GM12878 (cell line): ENCODE measurements around the gene ARHGAP26. TPM values are rescaled to one million over a fixed set of nuclear protein-coding genes. Genes with fewer than 3 reads are reported as not detected.

Experiments used
- ATAC-seq: fragments of 200-7000 bp; cut with Tn5 transposase; 3 replicates; pipeline ENCODE4 v1.9.1; 2020; ENCODE audit warnings: mild to moderate bottlenecking, moderate library complexity
- BruUV-seq: library from RNA; stranded (reverse); fragments of 400-500 nt; replicated peaks from 2 replicates; lab custom pipeline; 2021; lab: Mats Ljungman, UMichigan
- CTCF ChIA-PET: fragments of 300-600 bp; sonication (Branson Sonifier 250); formaldehyde crosslinking; extraction: SDS; loops from one replicate; lab custom pipeline; 2021; ENCODE audit warnings: inconsistent platforms; lab: Yijun Ruan, JAX
- POLR2A ChIA-PET: fragments of 350-600 bp; formaldehyde crosslinking; extraction: SDS; loops from one replicate; lab custom pipeline; 2021; ENCODE audit warnings: inconsistent platforms; lab: Charles Lee
- RAD21 ChIA-PET: fragments of 300-600 bp; sonication (Branson Sonifier 250); formaldehyde crosslinking; loops from one replicate; lab custom pipeline; 2023; ENCODE audit warnings: antibody characterized with exemption; ENCODE audit not compliant: unreplicated experiment; lab: Charles Lee
- SMC1A ChIA-PET: fragments of 300-600 bp; sonication (Branson Sonifier 250); formaldehyde crosslinking; loops from one replicate; lab custom pipeline; 2023; ENCODE audit not compliant: unreplicated experiment, uncharacterized antibody; lab: Charles Lee
- DNase-seq: peaks from one replicate; pipeline ENCODE4 v3.0.0-alpha.2; 2011; ENCODE audit warnings: low read depth, low spot score
- FAIRE-seq: peaks from 3 replicates; lab custom pipeline; 2011; peaks lifted over from hg19 to GRCh38; lab: Jason Lieb, UNC
- H2AFZ ChIP-seq: 2 replicates; pipeline ENCODE4 v1.6.0; 2011; ENCODE audit warnings: low read depth, low read length, control low read depth; ENCODE audit not compliant: control insufficient read depth
- H3K27ac ChIP-seq: 2 replicates; pipeline ENCODE4 v1.5.1; 2011; ENCODE audit warnings: control low read depth; ENCODE audit not compliant: control insufficient read depth, insufficient read depth
- H3K27me3 ChIP-seq, 2 experiments: replicated peaks in 1 of 2; 2 replicates each; pipeline versions ENCODE4 v1.6.0 to v1.6.1; 2011; ENCODE audit warnings: low read length in 1 of 2; ENCODE audit not compliant: control insufficient read depth in 2 of 2, insufficient read depth in 2 of 2
- H3K36me3 ChIP-seq, 2 experiments: 2 replicates each; pipeline ENCODE4 v1.5.1; 2011; ENCODE audit warnings: low read length in 1 of 2; ENCODE audit not compliant: control insufficient read depth in 2 of 2, insufficient read depth in 2 of 2
- H3K4me1 ChIP-seq: 2 replicates; pipeline ENCODE4 v1.6.1; 2011; ENCODE audit warnings: mild to moderate bottlenecking, low read length, moderate library complexity, mixed read lengths; ENCODE audit not compliant: control insufficient read depth, insufficient read depth
- H3K4me2 ChIP-seq: 2 replicates; pipeline ENCODE4 v1.6.0; 2011; ENCODE audit warnings: control low read depth; ENCODE audit not compliant: control insufficient read depth, insufficient read depth
- H3K4me3 ChIP-seq: fragments of 200-600 bp; sonication (generic); 2 replicates; pipeline ENCODE4 v1.5.1; 2016
- H3K79me2 ChIP-seq: 2 replicates; pipeline ENCODE4 v1.6.0; 2011; ENCODE audit warnings: low read length; ENCODE audit not compliant: control insufficient read depth, insufficient read depth
- H3K9ac ChIP-seq: 2 replicates; pipeline ENCODE4 v1.8.0; 2011; ENCODE audit warnings: low read length, control low read depth, mixed read lengths; ENCODE audit not compliant: control insufficient read depth, insufficient read depth
- H3K9me3 ChIP-seq: replicated peaks from 3 replicates; pipeline ENCODE4 v1.5.1; 2011; ENCODE audit warnings: mild to moderate bottlenecking, low read length; ENCODE audit not compliant: control insufficient read depth, insufficient read depth
- H4K20me1 ChIP-seq: 2 replicates; pipeline ENCODE4 v1.6.0; 2011; ENCODE audit not compliant: control insufficient read depth, insufficient read depth
- ATF7 ChIP-seq: fragments of 450-650 bp; IDR thresholded peaks from 2 replicates; pipeline ENCODE4 v1.6.1; 2016; ENCODE audit warnings: low read depth, mild to moderate bottlenecking
- CEBPB ChIP-seq, 2 experiments: fragments of 150-350 bp in 1 of 2; IDR thresholded peaks; 2 replicates each; pipeline ENCODE4 v1.6.1; 2012 to 2014; ENCODE audit warnings: low read depth in 2 of 2, low read length in 2 of 2, borderline replicate concordance in 1 of 2, inconsistent platforms in 1 of 2
- IKZF2 ChIP-seq, 2 experiments: fragments of 450-650 bp; IDR thresholded peaks; 2 replicates each; pipeline ENCODE4 v1.6.1; 2017; ENCODE audit warnings: mild to moderate bottlenecking in 2 of 2, moderate library complexity in 2 of 2
- LARP7 ChIP-seq: fragments of 450-650 bp; IDR thresholded peaks from 2 replicates; pipeline ENCODE4 v1.6.1; 2017; ENCODE audit warnings: mild to moderate bottlenecking
- MEF2A ChIP-seq: IDR thresholded peaks from 2 replicates; pipeline ENCODE4 v1.6.1; 2011; ENCODE audit warnings: low read depth, mild to moderate bottlenecking, low read length, moderate library complexity; ENCODE audit not compliant: insufficient read depth
- MYB ChIP-seq: fragments of 150-350 bp; IDR thresholded peaks from 2 replicates; pipeline ENCODE4 v1.6.1; 2014; ENCODE audit warnings: mild to moderate bottlenecking, low read depth, low read length, borderline replicate concordance
- RUNX3 ChIP-seq: IDR thresholded peaks from 2 replicates; pipeline ENCODE4 v1.6.1; 2012; ENCODE audit warnings: low read length, inconsistent platforms
- WGBS: methylation state at CpG from one replicate; pipeline ENCODE4 v1.1.6; 2016; ENCODE audit warnings: low lambda C conversion rate; ENCODE audit not compliant: insufficient replicate concordance, insufficient coverage; ENCODE audit errors: missing lambda C conversion rate; 5-methylcytosine and 5-hydroxymethylcytosine counted together
- in situ Hi-C: fragments of 300-500 bp; cut with MboI; formaldehyde crosslinking; loops from 9 replicates; pipeline ENCODE4 v1.14.3; 2018; ENCODE audit warnings: mixed read lengths
- intact Hi-C: fragments of 100-400 bp; cut with micrococcal nuclease; formaldehyde crosslinking; loops from one replicate; pipeline ENCODE4 v1.14.2; 2022; ENCODE audit not compliant: unreplicated experiment
- polyA plus RNA-seq, 11 experiments: library from polyadenylated mRNA; depleted of rRNA in 4 of 11; unstranded in 6 of 11; stranded (reverse) in 5 of 11; fragments of >200 nt; fragmentation: Nextera tagmentation in 4 of 11; fragmentation: Illumina TruSeq in 1 of 11; extraction: Ambion mirVana in 4 of 11; extraction: Trizol in 1 of 11; gene quantifications; 1 replicate in 1 of 11; 2 replicates in 10 of 11; pipeline versions ENCODE4 v1.2.1 to v1.2.3, GENCODE V29; 2011 to 2016; ENCODE audit warnings: inconsistent platforms in 2 of 11, missing spikeins in 2 of 11, low read depth in 1 of 11
- total RNA-seq, 4 experiments: library from RNA; depleted of rRNA in 3 of 4; stranded (reverse); fragments of >200 nt in 3 of 4; fragmentation: Illumina TruSeq in 1 of 4; extraction: Trizol in 1 of 4; gene quantifications; 2 replicates each; pipeline versions ENCODE4 v1.2.1 to v1.2.3, GENCODE V29; 2013 to 2021
- TF ChIP-seq, protein P1 (sequence below): fragments of 450-650 bp; IDR thresholded peaks from 2 replicates; pipeline ENCODE4 v1.6.1; 2016; ENCODE audit warnings: mild to moderate bottlenecking

The ARHGAP26 gene
- total and polyA plus RNA-seq, 10 of the 15 experiments (the other 5 are each of a cell fraction or from before 2014, with no cell fraction given) = 9.4 to 41.5 (median 19.3) TPM

DNA sequence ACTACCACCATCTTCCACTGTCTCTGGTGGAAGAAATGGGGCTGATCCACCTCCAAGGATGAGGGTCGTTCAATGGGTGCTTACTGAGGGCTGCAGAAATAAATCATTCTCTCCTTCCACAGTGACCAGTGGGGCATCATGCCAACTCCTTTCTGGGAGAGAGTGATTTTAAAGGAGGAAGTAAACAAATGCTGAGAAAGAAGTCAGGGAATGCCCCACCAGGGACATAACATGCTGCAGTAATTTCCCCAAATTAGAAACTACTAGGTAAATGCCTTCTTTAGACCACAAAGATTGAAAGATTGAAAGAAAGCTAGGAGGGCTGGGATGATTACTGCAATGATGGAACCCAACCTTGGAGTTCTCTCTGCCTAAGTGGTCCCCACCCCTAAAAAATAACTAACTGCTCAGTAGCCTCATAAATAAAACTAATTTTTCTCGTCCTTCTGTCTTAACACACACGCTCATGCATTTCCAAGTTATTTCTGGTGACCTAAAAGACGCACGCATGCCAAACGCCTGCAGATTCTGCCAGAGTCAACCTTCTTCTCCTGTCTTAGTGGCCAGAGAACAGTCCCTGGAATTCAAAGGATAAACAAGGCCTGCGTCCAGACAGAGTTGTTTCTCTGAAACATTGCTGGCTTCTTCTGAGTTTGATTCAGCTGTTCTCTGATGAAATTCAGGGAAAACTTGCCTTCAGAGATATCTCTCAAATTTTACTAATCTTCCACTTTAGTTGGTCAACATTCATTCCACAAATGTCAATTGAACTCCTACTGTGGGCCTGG lies 383.3 kb downstream of the ARHGAP26 start:
- no TSS peak for BruUV-seq
- Histone ChIP-seq H3K79me2 (no peaks in the 10 kb centered on the region), H3K4me3 (no peak overlapping the region), H3K36me3 (peaks cover 0 to 6% of the 10 kb centered on the region in 2 experiments; a peak in 2 of 4 replicates), H4K20me1 (no peaks in the 10 kb centered on the region), H3K27me3 (no peaks in the 10 kb centered on the region), H3K4me1 (no peaks in the 10 kb centered on the region), H3K27ac (no peak overlapping the region), H2AFZ (no peak overlapping the region), H3K9me3 (no peaks in the 10 kb centered on the region), H3K9ac (no peak overlapping the region), H3K4me2 (no peak overlapping the region)
- peak; percentile 54 for ATAC-seq
- WGBS = 87% methylated on average over 7 of the region's 7 CpGs
- intact Hi-C loops (no loop called here), in situ Hi-C loops (no loop called here)
- 0 out of 2 replicates have a peak, but pooled peaks have one; percentile 38 for TF ChIP-seq MEF2A
- TF ChIP-seq MYB = no peak
- TF ChIP-seq ATF7 = no peak
- no peak for TF ChIP-seq CEBPB (IDR thresholded peaks at IDR 0.05; ENCODE audit: borderline replicate concordance in 1 of 2, low read depth in 2 of 2, low read length in 2 of 2)
- TF ChIP-seq, protein P1, sequence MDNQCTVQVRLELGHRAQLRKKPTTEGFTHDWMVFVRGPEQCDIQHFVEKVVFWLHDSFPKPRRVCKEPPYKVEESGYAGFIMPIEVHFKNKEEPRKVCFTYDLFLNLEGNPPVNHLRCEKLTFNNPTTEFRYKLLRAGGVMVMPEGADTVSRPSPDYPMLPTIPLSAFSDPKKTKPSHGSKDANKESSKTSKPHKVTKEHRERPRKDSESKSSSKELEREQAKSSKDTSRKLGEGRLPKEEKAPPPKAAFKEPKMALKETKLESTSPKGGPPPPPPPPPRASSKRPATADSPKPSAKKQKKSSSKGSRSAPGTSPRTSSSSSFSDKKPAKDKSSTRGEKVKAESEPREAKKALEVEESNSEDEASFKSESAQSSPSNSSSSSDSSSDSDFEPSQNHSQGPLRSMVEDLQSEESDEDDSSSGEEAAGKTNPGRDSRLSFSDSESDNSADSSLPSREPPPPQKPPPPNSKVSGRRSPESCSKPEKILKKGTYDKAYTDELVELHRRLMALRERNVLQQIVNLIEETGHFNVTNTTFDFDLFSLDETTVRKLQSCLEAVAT = 0 out of 2 replicates have a peak, but pooled peaks have one; percentile 33
- TF ChIP-seq LARP7 = no peak
- peak; percentile 26 to 33; a peak in 2 of 4 replicates for TF ChIP-seq IKZF2 (IDR thresholded peaks at IDR 0.05)
- peak; percentile 47; the same call in 1 of the 2 replicates for TF ChIP-seq RUNX3
- ChIA-PET RAD21 (interaction anchor here (0.6 to 1.6 kb wide), 2 partner anchors 12 to 134 kb away, joined by 4 read pairs; no protein-coding TSS in a partner anchor), POLR2A (interaction anchor here (0.6 to 1.5 kb wide), 5 partner anchors 8 to 68 kb away, joined by 3 to 5 read pairs (median 4); no protein-coding TSS in a partner anchor), SMC1A (interaction anchor here (0.8 to 9.2 kb wide), 9 partner anchors 13 to 113 kb away, joined by 3 to 49 read pairs (median 4); no protein-coding TSS in a partner anchor), CTCF (interaction anchor here (1.5 kb wide), 2 partner anchors 8 to 33 kb away, joined by 3 to 4 read pairs; no protein-coding TSS in a partner anchor)
- FAIRE-seq = no peak
- DNase-seq = no peak
